Measurements from ENCODE around the gene SNX3.

DNA sequence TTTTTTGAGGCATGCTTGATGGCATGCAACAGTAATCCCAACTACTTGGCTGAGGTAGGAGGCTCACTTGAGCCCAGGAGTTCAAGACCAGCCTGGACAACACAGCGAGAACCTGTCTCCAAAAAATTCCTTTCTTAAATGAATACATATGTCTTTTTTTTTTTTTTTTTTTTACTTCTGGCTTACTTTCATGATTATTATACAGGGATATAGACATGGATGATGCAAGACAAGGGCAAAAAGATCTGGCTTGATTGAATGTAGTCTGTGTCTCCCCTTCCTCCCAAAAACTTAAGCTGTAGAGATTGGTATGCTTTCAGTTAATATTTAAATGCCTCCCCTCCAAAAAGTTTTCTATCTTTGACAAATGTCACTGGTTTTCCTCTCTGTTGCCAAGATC lies 7.6 kb downstream of the SNX3 start:
- TF ChIP-seq, protein P1, sequence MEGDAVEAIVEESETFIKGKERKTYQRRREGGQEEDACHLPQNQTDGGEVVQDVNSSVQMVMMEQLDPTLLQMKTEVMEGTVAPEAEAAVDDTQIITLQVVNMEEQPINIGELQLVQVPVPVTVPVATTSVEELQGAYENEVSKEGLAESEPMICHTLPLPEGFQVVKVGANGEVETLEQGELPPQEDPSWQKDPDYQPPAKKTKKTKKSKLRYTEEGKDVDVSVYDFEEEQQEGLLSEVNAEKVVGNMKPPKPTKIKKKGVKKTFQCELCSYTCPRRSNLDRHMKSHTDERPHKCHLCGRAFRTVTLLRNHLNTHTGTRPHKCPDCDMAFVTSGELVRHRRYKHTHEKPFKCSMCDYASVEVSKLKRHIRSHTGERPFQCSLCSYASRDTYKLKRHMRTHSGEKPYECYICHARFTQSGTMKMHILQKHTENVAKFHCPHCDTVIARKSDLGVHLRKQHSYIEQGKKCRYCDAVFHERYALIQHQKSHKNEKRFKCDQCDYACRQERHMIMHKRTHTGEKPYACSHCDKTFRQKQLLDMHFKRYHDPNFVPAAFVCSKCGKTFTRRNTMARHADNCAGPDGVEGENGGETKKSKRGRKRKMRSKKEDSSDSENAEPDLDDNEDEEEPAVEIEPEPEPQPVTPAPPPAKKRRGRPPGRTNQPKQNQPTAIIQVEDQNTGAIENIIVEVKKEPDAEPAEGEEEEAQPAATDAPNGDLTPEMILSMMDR (conservative IDR thresholded peaks at IDR 0.05; ENCODE audit: low read length) = no peak
- no peak for TF ChIP-seq EZH2phosphoT487 (IDR thresholded peaks at IDR 0.05; ENCODE audit: borderline replicate concordance, low read depth, low read length)
